Prostate gland (tissue), 2 donors: Measurements from ENCODE around the gene MCM6.

Experiments
- POLR2A ChIP-seq: fragments of 450-650 bp; IDR thresholded peaks from one replicate; pipeline ENCODE4 v1.6.1; 2016; ENCODE audit warnings: antibody characterized with exemption, mild to moderate bottlenecking
- POLR2AphosphoS5 ChIP-seq: sonication (generic); formaldehyde crosslinking; IDR thresholded peaks from one replicate; pipeline ENCODE4 v1.6.1; 2017; ENCODE audit warnings: antibody characterized with exemption
- TF ChIP-seq, protein P1 (sequence below), 4 experiments: fragments of 200-600 bp in 2 of 4; fragments of 450-650 bp in 2 of 4; sonication (generic) in 2 of 4; IDR thresholded peaks; 1 replicate in 3 of 4; 2 replicates in 1 of 4; pipeline ENCODE4 v1.5.1; 2016 to 2019; ENCODE audit warnings: antibody characterized with exemption in 4 of 4, mild to moderate bottlenecking in 2 of 4, moderate library complexity in 2 of 4

GRCh38 chr2:135844301-135844895, 31.8 kb downstream of the MCM6 start:
- TF ChIP-seq, protein P1, sequence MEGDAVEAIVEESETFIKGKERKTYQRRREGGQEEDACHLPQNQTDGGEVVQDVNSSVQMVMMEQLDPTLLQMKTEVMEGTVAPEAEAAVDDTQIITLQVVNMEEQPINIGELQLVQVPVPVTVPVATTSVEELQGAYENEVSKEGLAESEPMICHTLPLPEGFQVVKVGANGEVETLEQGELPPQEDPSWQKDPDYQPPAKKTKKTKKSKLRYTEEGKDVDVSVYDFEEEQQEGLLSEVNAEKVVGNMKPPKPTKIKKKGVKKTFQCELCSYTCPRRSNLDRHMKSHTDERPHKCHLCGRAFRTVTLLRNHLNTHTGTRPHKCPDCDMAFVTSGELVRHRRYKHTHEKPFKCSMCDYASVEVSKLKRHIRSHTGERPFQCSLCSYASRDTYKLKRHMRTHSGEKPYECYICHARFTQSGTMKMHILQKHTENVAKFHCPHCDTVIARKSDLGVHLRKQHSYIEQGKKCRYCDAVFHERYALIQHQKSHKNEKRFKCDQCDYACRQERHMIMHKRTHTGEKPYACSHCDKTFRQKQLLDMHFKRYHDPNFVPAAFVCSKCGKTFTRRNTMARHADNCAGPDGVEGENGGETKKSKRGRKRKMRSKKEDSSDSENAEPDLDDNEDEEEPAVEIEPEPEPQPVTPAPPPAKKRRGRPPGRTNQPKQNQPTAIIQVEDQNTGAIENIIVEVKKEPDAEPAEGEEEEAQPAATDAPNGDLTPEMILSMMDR (IDR thresholded peaks at IDR 0.05) = no peak
- TF ChIP-seq POLR2A (no peak), POLR2AphosphoS5 (no peak)
